Neural cell (in vitro differentiated cells): Measurements from ENCODE around the gene SSMEM1.

Experiments
- EP300 ChIP-seq: fragments of 450-650 bp; conservative IDR thresholded peaks from 2 replicates; pipeline ENCODE4 v1.6.1; 2014; ENCODE audit warnings: antibody characterized with exemption, mild to moderate bottlenecking, moderate library complexity; ENCODE audit not compliant: poor library complexity, severe bottlenecking
- EZH2 ChIP-seq: fragments of 200-600, 300-800 bp; shearing (Covaris generic), sonication (generic); IDR thresholded peaks from 2 replicates; pipeline ENCODE4 v1.6.1; 2014; ENCODE audit warnings: antibody characterized with exemption, low read length, borderline replicate concordance, mild to moderate bottlenecking; ENCODE audit not compliant: insufficient read depth, poor library complexity, severe bottlenecking
- MXI1 ChIP-seq: fragments of 450-650 bp; conservative IDR thresholded peaks from 2 replicates; pipeline ENCODE4 v1.6.1; 2014; ENCODE audit warnings: antibody characterized with exemption, mild to moderate bottlenecking; ENCODE audit not compliant: poor library complexity, severe bottlenecking
- POLR2AphosphoS5 ChIP-seq: IDR thresholded peaks from 2 replicates; pipeline ENCODE4 v1.6.1; 2012
- RAD21 ChIP-seq: fragments of 450-650 bp; conservative IDR thresholded peaks from 2 replicates; pipeline ENCODE4 v1.6.1; 2014; ENCODE audit warnings: antibody characterized with exemption, mild to moderate bottlenecking, moderate library complexity
- SMC3 ChIP-seq: fragments of 450-650 bp; conservative IDR thresholded peaks from 2 replicates; pipeline ENCODE4 v1.6.1; 2014; ENCODE audit warnings: antibody characterized with exemption, mild to moderate bottlenecking, moderate library complexity; ENCODE audit not compliant: poor library complexity
- TAF1 ChIP-seq: IDR thresholded peaks from 2 replicates; pipeline ENCODE4 v1.6.1; 2012; ENCODE audit warnings: low read depth
- TF ChIP-seq, protein P1 (sequence below): IDR thresholded peaks from 2 replicates; pipeline ENCODE4 v1.6.1; 2012; ENCODE audit warnings: borderline replicate concordance
- TF ChIP-seq, protein P2 (sequence below): fragments of 450-650 bp; IDR thresholded peaks from 2 replicates; pipeline ENCODE4 v1.5.1; 2014; ENCODE audit warnings: antibody characterized with exemption, mild to moderate bottlenecking, moderate library complexity; ENCODE audit not compliant: poor library complexity, severe bottlenecking

DNA sequence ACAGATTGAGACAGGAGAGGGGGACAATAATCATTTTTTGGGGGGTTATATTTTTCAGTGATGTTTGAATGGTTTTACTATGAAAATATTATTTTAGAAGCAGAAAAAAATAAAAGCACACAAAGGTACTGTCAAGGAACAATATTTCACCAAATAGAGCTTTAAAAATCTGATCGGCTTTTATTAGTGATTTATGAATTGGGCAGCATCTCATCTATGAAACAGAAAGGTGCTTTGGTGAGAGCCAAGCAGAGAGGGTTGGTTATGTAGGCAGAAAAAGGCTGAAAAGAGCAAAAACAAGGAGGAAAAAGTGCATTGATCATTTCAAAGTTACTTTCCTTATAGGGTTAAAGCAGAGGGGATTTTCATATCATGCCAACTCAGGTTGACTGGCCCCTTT lies 32.6 kb downstream of the SSMEM1 start:
- TF ChIP-seq, protein P1, sequence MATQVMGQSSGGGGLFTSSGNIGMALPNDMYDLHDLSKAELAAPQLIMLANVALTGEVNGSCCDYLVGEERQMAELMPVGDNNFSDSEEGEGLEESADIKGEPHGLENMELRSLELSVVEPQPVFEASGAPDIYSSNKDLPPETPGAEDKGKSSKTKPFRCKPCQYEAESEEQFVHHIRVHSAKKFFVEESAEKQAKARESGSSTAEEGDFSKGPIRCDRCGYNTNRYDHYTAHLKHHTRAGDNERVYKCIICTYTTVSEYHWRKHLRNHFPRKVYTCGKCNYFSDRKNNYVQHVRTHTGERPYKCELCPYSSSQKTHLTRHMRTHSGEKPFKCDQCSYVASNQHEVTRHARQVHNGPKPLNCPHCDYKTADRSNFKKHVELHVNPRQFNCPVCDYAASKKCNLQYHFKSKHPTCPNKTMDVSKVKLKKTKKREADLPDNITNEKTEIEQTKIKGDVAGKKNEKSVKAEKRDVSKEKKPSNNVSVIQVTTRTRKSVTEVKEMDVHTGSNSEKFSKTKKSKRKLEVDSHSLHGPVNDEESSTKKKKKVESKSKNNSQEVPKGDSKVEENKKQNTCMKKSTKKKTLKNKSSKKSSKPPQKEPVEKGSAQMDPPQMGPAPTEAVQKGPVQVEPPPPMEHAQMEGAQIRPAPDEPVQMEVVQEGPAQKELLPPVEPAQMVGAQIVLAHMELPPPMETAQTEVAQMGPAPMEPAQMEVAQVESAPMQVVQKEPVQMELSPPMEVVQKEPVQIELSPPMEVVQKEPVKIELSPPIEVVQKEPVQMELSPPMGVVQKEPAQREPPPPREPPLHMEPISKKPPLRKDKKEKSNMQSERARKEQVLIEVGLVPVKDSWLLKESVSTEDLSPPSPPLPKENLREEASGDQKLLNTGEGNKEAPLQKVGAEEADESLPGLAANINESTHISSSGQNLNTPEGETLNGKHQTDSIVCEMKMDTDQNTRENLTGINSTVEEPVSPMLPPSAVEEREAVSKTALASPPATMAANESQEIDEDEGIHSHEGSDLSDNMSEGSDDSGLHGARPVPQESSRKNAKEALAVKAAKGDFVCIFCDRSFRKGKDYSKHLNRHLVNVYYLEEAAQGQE = no peak
- TF ChIP-seq MXI1 (no peak), EP300 (no peak), EZH2 (no peak), RAD21 (no peak), POLR2AphosphoS5 (no peak), TAF1 (no peak), SMC3 (no peak)
- TF ChIP-seq, protein P2, sequence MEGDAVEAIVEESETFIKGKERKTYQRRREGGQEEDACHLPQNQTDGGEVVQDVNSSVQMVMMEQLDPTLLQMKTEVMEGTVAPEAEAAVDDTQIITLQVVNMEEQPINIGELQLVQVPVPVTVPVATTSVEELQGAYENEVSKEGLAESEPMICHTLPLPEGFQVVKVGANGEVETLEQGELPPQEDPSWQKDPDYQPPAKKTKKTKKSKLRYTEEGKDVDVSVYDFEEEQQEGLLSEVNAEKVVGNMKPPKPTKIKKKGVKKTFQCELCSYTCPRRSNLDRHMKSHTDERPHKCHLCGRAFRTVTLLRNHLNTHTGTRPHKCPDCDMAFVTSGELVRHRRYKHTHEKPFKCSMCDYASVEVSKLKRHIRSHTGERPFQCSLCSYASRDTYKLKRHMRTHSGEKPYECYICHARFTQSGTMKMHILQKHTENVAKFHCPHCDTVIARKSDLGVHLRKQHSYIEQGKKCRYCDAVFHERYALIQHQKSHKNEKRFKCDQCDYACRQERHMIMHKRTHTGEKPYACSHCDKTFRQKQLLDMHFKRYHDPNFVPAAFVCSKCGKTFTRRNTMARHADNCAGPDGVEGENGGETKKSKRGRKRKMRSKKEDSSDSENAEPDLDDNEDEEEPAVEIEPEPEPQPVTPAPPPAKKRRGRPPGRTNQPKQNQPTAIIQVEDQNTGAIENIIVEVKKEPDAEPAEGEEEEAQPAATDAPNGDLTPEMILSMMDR = no peak
